Hematopoietic multipotent progenitor cell treated with erythropoietin and hydrocortisone succinate and interleukin-3 and kit ligand, for 4 days (in vitro differentiated cells): ENCODE measurements around the gene ERC1.
"Not testable (repeated sequence)": the region's sequence is repeated elsewhere in the genome, so short reads cannot be mapped to it uniquely, and the experiment has no call there.

Experiments used
- DNase-seq: peaks from one replicate; pipeline ENCODE4 v3.0.0-alpha.2; 2015

Gene ERC1

DNA sequence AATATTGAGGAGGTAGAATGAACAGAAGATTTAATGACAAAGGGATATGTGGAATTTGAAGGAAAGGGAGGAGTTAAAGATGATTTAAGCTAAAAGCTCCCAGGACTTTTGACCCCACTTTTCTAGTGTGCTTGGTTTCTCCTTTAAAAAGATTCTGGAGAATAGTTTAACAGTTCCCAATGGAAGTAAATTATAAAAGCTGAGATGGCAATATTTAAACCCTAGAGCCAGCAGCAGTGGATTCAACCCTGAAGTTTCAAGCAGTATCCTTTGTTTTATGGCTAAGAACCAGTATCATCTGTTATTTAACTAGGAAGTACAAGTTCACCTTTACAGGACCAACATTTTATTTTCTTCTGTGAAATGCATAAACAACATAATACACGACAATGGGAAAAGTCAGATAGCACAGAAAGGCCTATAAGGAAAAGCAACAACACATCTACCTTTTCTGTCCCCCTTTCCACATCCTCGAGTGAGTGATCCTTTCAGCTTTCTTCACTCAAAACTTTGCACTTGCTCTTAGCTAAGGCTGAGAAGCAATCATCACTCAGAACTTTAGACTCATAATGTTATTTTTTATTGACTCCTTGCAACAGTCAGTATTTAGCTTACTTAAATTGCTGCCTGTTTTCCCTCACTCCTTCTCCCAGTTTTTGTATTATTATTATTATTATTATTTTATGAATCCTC, 338.9 kb downstream of the ERC1 start:
- no peak for DNase-seq

DNA sequence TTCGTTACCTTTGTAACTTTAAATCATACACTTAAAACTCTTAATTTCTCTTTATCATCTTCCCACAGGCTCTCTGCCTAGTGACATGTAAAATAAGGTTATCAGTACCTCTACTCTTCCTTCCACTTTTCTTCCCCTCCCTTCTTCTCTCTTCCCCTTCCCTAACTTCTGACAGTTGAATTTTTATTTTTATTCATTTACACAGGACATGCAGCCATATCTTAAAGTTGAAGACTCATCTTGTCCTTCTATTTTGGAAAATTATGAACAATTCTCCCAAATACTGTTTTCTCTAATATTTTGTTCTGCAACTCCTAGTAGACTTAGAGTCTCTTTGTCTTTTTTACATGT, 339.4 kb downstream of the ERC1 start:
- DNase-seq: peak; percentile 49

DNA sequence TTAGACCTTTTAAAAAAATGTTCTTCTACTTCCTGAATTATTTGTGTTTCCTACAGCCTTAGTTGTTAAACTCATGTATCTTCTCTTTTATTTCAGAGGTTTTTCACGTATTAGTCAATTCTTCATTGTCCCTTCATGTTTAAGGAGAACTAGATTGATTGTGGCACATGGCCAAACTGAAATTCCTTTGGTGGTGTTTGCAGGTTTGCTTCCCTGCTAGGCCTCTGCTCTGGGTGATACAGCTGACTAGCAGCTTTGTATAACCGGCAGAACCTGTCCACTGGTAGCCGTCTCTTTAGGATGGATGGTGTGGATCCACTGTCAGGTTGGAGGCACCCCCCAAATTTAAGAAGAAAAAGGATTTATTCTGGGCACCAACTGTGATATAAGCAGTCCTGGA, 341.3 kb downstream of the ERC1 start:
- DNase-seq: no peak

DNA sequence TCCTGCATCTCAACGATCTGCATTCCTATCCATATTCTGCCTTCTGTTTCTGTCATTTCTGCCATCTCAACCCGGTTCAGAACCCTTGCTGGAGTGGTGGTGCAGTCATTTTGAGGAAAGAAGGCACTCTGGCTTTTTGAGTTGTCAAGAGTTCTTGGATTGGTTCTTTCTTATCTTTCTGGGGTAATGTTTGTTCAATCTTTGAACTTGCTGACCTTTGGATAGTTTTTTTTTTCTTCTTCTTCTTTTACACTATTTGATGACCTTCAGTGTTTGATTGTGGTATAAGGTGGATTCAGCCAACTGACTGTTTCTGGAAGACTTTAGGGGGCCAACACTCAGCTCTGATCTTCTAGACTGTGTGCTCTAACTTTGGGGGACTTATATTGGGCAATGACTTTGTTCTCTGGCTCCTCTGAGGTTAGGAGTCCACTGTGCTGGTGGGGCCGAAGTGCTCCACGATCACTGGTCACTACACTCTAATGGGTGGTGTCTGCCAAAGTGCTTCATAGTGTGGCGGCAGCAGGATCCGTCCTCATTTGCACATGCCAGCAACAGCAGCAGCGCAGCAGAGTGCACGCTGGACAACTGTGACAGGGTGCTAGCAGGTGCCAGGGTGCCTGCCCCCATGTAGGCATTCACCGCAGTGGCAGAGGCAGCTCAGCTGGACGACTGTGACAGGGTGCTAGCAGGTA, 347.6 kb downstream of the ERC1 start:
- no peak for DNase-seq

- not testable (repeated sequence) for DNase-seq
Measured at GRCh38 chr12:1339178-1339541, 348.1 kb downstream of the ERC1 start.

DNA sequence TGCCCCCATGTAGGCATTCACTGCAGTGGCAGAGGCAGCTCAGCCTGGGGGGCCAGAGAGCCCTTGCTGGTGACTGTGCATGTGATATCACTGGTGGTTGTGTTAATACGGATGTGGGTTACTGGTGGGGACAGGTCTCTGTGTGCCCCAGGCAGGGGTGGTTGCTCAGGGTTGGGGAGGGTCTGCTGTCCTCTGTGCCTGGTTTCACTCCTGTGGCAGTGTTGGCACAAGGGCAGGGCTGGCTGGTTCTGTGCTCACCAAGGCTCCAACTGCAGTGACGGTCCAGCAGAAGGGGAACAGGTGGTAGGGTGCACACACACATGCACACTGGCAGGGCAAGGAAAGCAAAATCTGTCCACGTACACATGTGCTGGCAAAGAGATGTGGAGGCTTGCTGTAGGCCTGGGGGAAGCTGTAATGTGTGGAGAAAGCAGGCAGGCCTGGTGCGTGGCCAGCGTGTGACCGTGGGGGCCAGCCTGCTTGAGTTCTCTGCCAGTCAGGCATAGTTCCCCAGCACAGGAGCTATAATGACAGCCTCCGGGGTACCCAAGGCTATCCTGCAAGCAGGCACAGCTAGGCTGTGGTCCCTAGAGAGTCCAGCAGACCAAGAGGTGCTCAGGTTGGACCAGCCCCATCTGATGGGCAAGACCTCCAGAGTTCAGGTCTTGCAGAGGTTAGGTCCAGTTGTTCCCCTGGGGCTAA, 348.7 kb downstream of the ERC1 start:
- no peak for DNase-seq

- DNase-seq: not testable (repeated sequence)
Measured at GRCh38 chr12:1341270-1341669, 350.2 kb downstream of the ERC1 start.

DNA sequence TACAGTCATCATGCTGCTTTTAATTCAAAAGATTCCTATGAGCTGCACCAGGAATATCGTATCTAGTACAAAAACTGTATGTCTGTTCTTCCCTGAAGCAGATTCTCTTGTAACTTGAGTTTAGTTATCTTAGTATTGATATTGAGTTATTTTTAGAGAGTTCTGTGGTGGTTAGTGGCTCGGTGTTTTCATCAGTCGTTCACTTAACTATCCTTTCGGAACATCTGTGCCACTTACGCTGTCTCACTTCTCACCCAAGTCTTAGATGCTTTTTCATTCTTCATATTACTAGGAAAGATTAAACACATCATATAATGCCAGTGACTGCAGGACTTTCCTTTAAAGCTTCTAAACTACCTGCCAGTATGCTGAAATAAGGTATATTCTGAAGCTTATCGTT, 352.4 kb downstream of the ERC1 start:
- DNase-seq: peak; percentile 50

DNA sequence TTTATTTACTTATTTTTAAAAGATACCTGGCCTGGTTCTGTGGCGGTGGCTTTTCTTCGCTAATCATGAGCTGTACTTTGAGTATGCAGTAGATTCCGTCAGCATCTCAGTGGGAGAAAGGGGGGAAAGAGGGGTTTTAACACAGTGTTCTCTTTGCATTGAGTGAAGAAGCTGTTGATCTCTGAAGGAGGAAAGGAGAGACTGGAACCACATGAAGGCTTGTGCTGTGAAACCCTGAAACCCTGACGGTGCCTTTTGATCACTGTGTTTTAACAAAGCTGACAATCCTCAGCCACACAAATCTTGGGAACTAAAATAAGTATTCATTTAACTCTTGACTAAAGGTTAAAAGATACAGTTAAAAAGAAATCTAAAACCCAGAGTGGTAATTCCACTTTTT, 353.2 kb downstream of the ERC1 start:
- DNase-seq: no peak

- no peak for DNase-seq
Measured at GRCh38 chr12:1346126-1346525, 355.1 kb downstream of the ERC1 start.

GRCh38 chr12:1347294-1347693, 356.3 kb downstream of the ERC1 start:
- DNase-seq: no peak

DNA sequence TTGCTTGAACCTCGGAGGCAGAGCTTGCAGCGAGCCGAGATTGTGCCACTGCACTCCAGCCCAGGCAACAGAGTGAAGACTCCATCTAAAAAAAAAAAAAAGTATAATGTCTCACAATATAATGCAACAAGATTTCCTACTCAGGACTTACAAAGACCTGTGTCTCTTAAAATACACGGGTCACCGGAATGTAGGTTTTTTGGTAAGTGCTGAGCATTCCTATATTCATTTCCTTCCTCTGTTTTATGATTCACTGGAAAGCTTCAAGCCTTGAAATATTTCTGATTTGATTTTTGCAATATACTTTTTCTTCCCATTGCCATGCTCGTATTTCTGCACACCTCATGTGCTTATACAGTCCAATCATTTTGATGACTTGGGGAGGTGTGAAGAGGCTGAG, 357.6 kb downstream of the ERC1 start:
- no peak for DNase-seq

- DNase-seq: no peak
Measured at GRCh38 chr12:1350055-1350933, 359.3 kb downstream of the ERC1 start.

DNA sequence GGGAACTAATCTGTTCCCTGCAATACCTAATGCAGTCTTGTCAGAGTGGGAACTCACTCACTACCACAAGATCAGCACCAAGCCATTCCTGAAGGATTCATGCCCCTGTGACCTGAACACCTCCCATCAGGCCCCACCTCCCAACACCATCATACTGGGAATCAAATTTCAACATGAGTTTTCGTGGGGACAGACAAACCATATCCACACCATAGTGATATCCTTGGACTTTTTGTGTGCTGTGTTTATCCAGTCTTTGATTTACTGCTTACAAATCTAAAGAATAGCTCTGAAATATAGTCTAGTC, 359.9 kb downstream of the ERC1 start:
- no peak for DNase-seq

GRCh38 chr12:1351926-1352325, 360.9 kb downstream of the ERC1 start:
- no peak for DNase-seq

DNA sequence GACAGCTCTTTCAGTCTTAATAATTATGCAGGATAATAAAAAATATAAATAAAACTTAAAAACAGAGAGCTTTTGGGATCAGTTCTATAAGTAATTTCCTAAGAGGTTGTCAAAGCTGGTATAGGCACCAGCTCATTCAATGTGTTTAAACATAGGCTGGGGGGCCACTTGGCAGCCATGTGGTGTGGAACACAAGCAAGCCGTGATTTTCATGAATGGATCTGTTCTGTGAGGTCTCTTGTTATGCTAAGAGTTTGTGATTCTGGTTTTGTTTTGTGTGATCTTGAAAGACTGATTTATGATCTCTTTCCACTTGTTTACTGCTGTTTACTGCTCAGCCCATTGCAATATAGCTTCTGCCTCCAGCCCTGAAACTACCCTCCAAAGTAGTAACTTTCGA, 362.4 kb downstream of the ERC1 start:
- no peak for DNase-seq

DNA sequence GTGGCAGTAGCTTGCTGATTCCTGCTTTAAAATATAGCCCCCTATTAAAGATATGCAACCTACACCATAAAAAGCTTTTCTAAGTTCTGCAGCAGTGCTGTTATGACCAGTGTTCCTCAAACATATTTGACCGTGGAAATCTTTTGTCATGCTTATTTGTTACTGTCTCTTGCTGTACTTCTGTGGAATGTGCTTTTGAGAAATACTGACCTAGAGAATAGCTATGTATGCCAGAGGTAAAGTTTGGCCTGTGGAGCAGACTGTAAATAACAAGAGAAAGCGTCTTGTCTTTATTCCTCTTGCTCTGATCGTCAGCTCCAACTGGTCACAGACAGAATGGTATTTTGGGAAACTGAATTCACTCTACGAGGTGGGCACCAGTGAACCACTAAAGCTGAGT, 364.4 kb downstream of the ERC1 start:
- no peak for DNase-seq

- not testable (repeated sequence) for DNase-seq
Measured at GRCh38 chr12:1355871-1356270, 364.8 kb downstream of the ERC1 start.

DNA sequence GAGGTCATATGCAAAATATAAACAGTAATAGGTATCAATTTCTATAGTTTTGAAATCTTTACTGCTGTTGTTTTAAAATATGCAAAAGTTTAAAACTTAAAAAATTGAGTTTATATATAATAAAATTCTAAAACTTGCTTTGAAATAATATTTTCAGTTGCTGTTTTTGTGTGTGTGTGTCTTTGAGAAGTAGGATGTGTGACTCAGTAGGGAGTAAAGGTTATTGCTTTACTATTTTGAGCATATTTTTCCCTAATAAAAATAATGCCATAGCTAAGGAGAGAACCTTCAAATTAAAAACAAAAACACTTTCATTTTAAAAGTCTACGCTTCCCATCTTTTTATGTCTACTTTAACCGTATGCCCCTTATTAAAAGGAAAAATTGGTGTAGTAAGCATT, 365.3 kb downstream of the ERC1 start:
- DNase-seq: no peak

- no peak for DNase-seq
Measured at GRCh38 chr12:1357171-1357570, 366.1 kb downstream of the ERC1 start.

- no peak for DNase-seq
Measured at GRCh38 chr12:1357711-1358110, 366.7 kb downstream of the ERC1 start.

GRCh38 chr12:1360441-1361210, 369.6 kb downstream of the ERC1 start:
- no peak for DNase-seq
